GM12874 (cell line): ENCODE data around the gene CCDC68.

Source experiments
- CTCF ChIP-seq: IDR thresholded peaks from 2 replicates; pipeline ENCODE4 v1.5.1; 2011; ENCODE audit warnings: low read depth, mild to moderate bottlenecking, control low read depth, low read length, moderate library complexity; ENCODE audit not compliant: insufficient read depth

Gene CCDC68

GRCh38 chr18:54938506-54938905, 20.8 kb downstream of the CCDC68 start:
- TF ChIP-seq CTCF = no peak

GRCh38 chr18:54932472-54932871, 26.8 kb downstream of the CCDC68 start:
- TF ChIP-seq CTCF = no peak

DNA sequence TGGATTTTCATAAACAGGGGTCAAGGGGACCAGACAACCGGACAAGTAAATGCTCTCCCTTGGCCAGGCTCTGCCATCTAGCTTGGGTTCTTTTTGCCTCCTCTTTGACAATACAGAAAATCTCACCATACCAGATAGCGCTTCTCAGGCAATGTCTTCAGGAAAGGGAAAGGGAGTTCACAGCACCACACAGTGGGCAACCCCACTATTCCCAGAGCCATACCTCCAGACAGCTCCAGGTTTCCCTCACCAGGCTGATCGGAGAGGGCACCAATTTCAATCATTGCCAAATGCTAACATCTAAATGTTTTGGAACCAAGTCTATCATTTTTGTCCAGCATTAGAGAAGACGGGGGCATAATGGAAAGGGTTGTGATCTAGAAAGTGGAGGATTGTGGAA, 28.1 kb downstream of the CCDC68 start:
- TF ChIP-seq CTCF = no peak

GRCh38 chr18:54928236-54928635, 31.0 kb downstream of the CCDC68 start:
- TF ChIP-seq CTCF = no peak

- TF ChIP-seq CTCF = no peak
Measured at GRCh38 chr18:54926593-54927325, 32.5 kb downstream of the CCDC68 start.

DNA sequence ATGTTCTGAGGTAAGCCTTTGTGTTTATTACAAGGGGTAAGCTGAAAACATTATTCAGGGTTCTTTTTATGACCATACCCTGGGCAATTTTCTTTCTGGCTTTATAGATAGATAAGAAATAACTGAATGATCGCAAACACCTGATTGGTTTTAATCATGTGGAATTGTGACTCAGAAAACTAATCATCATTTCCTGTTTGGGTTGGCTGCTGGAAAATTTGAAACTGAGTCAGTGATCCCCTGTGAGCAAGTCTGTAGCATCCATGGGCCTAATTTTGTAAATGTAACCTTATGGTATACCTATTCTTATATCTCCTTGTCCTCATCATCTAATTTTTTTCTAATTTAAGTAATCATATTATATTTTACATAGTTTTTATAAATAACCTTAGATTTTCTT, 34.3 kb downstream of the CCDC68 start:
- no peak for TF ChIP-seq CTCF

DNA sequence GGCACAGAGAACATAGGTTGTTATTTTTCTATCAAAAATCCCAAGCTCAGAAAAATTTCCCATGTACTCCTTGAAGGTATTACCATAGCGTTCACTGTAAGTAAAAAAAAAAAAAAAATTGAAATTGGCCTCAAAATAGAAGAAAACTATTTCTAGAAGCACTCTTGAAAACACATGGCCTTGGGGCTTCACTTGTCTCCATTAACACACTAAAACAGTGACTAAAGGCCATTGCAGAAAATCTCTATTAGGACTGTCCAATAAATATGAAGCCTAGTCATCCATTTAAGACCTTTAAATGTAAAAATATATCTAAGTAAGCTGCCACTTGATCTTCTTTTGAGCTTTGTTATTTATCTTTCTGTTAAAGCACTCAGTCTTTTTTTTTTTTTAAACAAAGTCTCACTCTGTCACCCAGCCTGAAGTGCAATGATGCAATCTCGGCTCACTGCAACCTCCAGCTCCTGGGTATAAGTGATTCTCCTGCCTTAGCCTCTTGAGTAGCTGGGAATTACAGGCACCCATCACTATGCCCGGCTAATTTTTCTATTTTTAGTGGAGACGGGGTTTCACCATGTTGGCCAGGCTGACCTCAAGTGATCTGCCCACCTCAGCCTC, 35.8 kb downstream of the CCDC68 start:
- no peak for TF ChIP-seq CTCF
